ENCODE results near the gene NCK2. TPM values are rescaled to one million over a fixed set of nuclear protein-coding genes. Genes with fewer than 3 reads are reported as not detected.

Gene NCK2
- polyA plus RNA-seq, 3 donors from 2014 or later: 10.7 to 22.1 (median 16.2) TPM

GRCh38 chr2:105812180-105813044 lies 67.7 kb downstream of the NCK2 start:
- Mint-ChIP-seq H3K9me3 (no peaks in the 10 kb centered on the region), H3K27me3 (ENCODE audit: low read depth in 3 of 3) (no peaks in the 10 kb centered on the region), H3K4me3 (no peak overlapping the region), H3K4me1 (peaks cover 61 to 93% of the 10 kb centered on the region in 2 donors), H3K36me3 (peaks cover 0 to 8% (median 2%) of the 10 kb centered on the region in 3 donors), H3K27ac (peak overlapping the region in 1 of 6 donors; percentile 53)
- no peak for DNase-seq

GRCh38 chr2:105813045-105813315 lies 68.3 kb downstream of the NCK2 start:
- H3K27ac Mint-ChIP-seq: no peak overlapping the region
- H3K4me3 Mint-ChIP-seq: no peak overlapping the region

DNA sequence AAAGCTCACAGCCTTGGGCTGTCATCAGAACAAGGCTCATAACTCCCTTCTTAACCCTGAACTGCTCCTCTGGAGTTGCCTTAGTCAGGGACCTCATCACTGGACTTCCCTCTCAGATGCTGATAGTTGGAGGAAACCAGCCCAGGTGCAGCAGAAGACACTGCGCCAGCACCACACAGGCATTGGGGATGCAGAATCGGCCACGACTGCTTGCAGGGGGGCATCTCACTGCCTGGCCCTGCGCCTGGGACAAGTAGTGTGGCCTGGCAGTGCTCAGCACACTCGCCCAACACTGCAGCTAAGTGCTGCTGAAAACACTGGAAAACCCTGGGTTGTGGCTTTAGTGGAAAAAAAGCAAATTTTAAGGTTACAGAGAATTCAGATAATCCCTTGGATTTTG lies 68.7 kb downstream of the NCK2 start:
- H3K9me3 Mint-ChIP-seq: no peaks in the 10 kb centered on the region
- DNase-seq: no peak
- no peak overlapping the region for H3K4me3 Mint-ChIP-seq
- no peaks in the 10 kb centered on the region for H3K27me3 Mint-ChIP-seq (ENCODE audit: low read depth in 3 of 3)
- peaks cover 55 to 90% of the 10 kb centered on the region in 2 donors for H3K4me1 Mint-ChIP-seq
- H3K36me3 Mint-ChIP-seq: peaks cover 0 to 8% (median 2%) of the 10 kb centered on the region in 3 donors
- H3K27ac Mint-ChIP-seq: no peak overlapping the region

More at GRCh38 chr2:105813045-105813315, 68.3 kb downstream of the NCK2 start:
- H3K4me1 Mint-ChIP-seq: peaks cover 59 to 94% of the 10 kb centered on the region in 2 donors
- peaks cover 0 to 8% (median 2%) of the 10 kb centered on the region in 3 donors for H3K36me3 Mint-ChIP-seq
- DNase-seq: no peak
- no peaks in the 10 kb centered on the region for H3K27me3 Mint-ChIP-seq (ENCODE audit: low read depth in 3 of 3)
- H3K9me3 Mint-ChIP-seq: no peaks in the 10 kb centered on the region

GRCh38 chr2:105814291-105814940 lies 69.7 kb downstream of the NCK2 start:
- DNase-seq: no peak
- peaks cover 0 to 15% (median 2%) of the 10 kb centered on the region in 3 donors for H3K36me3 Mint-ChIP-seq
- H3K4me3 Mint-ChIP-seq: no peak overlapping the region
- H3K9me3 Mint-ChIP-seq: no peaks in the 10 kb centered on the region
- peaks cover 46 to 88% of the 10 kb centered on the region in 2 donors for H3K4me1 Mint-ChIP-seq
- H3K27ac Mint-ChIP-seq: peak overlapping the region in 1 of 6 donors; percentile 22
- peaks cover 0 to 1% (median 0%) of the 10 kb centered on the region in 3 donors for H3K27me3 Mint-ChIP-seq (ENCODE audit: low read depth in 3 of 3)

- Mint-ChIP-seq H3K27me3 (ENCODE audit: low read depth in 3 of 3) (peaks cover 0 to 1% (median 0%) of the 10 kb centered on the region in 3 donors), H3K4me3 (no peak overlapping the region), H3K27ac (no peak overlapping the region), H3K4me1 (peaks cover 40 to 88% of the 10 kb centered on the region in 2 donors), H3K36me3 (peaks cover 0 to 15% (median 2%) of the 10 kb centered on the region in 3 donors), H3K9me3 (no peaks in the 10 kb centered on the region)
- DNase-seq: no peak
These were observed 70.7 kb downstream of the NCK2 start for GRCh38 chr2:105815401-105815800.

GRCh38 chr2:105820151-105820550 lies 75.4 kb downstream of the NCK2 start:
- peaks cover 0 to 18% (median 2%) of the 10 kb centered on the region in 3 donors for H3K36me3 Mint-ChIP-seq
- no peaks in the 10 kb centered on the region for H3K9me3 Mint-ChIP-seq
- H3K27ac Mint-ChIP-seq: peak overlapping the region in 4 of 6 donors; percentile 10 to 65 (median 38)
- no peak overlapping the region for H3K4me3 Mint-ChIP-seq
- H3K4me1 Mint-ChIP-seq: peaks cover 53 to 88% of the 10 kb centered on the region in 2 donors
- DNase-seq: no peak
- H3K27me3 Mint-ChIP-seq (ENCODE audit: low read depth in 3 of 3): peaks cover 0 to 1% (median 0%) of the 10 kb centered on the region in 3 donors

DNA sequence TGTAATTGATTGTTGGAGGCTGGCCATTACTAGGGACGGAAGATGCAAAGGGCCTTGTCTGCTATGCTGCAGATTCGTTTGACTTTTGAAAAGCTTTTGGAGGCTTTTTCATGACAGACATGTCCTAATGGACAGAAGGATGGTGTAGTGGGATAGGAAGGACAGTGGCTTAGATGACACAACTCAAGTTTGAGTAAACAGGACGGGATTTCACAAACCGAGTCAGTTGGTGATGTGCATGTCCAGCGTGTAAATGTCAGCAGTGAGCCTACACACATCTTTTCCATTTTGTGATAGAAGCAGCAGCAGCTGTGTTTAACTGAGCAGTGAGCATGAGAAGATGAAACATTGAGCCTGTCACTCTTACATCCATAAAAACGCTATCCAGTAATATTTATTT lies 76.0 kb downstream of the NCK2 start:
- Mint-ChIP-seq H3K9me3 (no peaks in the 10 kb centered on the region), H3K4me3 (no peak overlapping the region), H3K36me3 (peaks cover 0 to 18% (median 2%) of the 10 kb centered on the region in 3 donors), H3K27ac (peak overlapping the region in 5 of 6 donors; percentile 10 to 65 (median 42)), H3K27me3 (ENCODE audit: low read depth in 3 of 3) (peaks cover 0 to 1% (median 0%) of the 10 kb centered on the region in 3 donors), H3K4me1 (peaks cover 56 to 87% of the 10 kb centered on the region in 2 donors)
- DNase-seq: no peak

- Mint-ChIP-seq H3K36me3 (peaks cover 4 to 22% (median 6%) of the 10 kb centered on the region in 3 donors), H3K9me3 (peaks cover 0 to 3% (median 0%) of the 10 kb centered on the region in 6 donors), H3K27ac (peak overlapping the region; percentile 46 to 83 (median 67))
These were observed 76.9 kb downstream of the NCK2 start for GRCh38 chr2:105821428-105822125.

GRCh38 chr2:105822186-105822585 lies 77.5 kb downstream of the NCK2 start:
- H3K27ac Mint-ChIP-seq: peak overlapping the region; percentile 46 to 83 (median 67)
- DNase-seq: no peak
- H3K4me3 Mint-ChIP-seq: peak overlapping the region in 2 of 5 donors; percentile 9 to 18
- H3K27me3 Mint-ChIP-seq (ENCODE audit: low read depth in 3 of 3): peaks cover 0 to 1% (median 0%) of the 10 kb centered on the region in 3 donors
- peaks cover 6 to 18% (median 8%) of the 10 kb centered on the region in 3 donors for H3K36me3 Mint-ChIP-seq
- peaks cover 53 to 79% of the 10 kb centered on the region in 2 donors for H3K4me1 Mint-ChIP-seq
- H3K9me3 Mint-ChIP-seq: peaks cover 0 to 3% (median 0%) of the 10 kb centered on the region in 6 donors

More at GRCh38 chr2:105821428-105822125, 76.9 kb downstream of the NCK2 start:
- no peak for DNase-seq
- Mint-ChIP-seq H3K4me3 (peak overlapping the region in 2 of 5 donors; percentile 9 to 18), H3K4me1 (peaks cover 56 to 85% of the 10 kb centered on the region in 2 donors), H3K27me3 (ENCODE audit: low read depth in 3 of 3) (peaks cover 0 to 1% (median 0%) of the 10 kb centered on the region in 3 donors)

- H3K4me1 Mint-ChIP-seq: peaks cover 70 to 88% of the 10 kb centered on the region in 2 donors
- no peak for DNase-seq
- no peaks in the 10 kb centered on the region for H3K27me3 Mint-ChIP-seq (ENCODE audit: low read depth in 3 of 3)
- H3K36me3 Mint-ChIP-seq: peaks cover 9 to 15% (median 11%) of the 10 kb centered on the region in 3 donors
- H3K27ac Mint-ChIP-seq: peak overlapping the region in 1 of 6 donors; percentile 34
- no peak overlapping the region for H3K4me3 Mint-ChIP-seq
- peaks cover 0 to 3% (median 0%) of the 10 kb centered on the region in 6 donors for H3K9me3 Mint-ChIP-seq
These were observed 79.7 kb downstream of the NCK2 start for GRCh38 chr2:105824446-105824845.

DNA sequence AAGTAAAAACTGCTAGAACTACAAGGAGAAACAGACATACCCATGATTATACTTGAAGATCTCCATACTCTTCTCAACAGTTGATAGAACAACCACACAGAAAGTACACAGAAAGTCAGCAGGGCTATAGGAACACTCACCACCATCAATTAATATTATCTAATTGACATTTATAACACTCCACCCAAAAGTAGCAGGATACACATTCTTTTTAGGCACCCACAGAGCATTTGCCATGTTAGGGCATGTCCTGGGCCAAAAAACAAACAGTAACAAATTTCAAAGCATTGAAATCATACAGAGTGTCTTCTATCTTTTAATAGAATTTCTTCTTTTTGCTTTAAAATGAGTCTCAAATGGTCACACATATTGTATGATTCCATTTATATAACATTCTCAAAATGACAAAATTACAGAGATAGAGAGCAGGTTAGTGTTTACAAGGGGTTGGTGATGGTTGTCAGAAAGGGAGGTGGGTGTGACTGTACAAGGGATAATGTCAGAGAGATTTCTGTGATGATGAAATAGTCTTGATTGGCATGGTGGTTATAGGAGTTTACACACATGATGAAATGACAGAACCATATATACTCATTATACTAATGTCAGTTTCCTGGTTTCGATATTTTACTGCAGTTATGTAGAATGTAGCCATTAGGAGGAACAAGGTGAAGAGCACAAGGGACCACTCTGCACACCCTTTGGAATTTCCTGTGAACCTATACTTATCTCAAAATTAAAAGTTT lies 82.8 kb downstream of the NCK2 start:
- peaks cover 0 to 5% (median 2%) of the 10 kb centered on the region in 6 donors for H3K9me3 Mint-ChIP-seq

GRCh38 chr2:105828558-105828957 lies 83.8 kb downstream of the NCK2 start:
- H3K27ac Mint-ChIP-seq: peak overlapping the region; percentile 3 to 83 (median 76)
- H3K36me3 Mint-ChIP-seq: peaks cover 9 to 17% (median 15%) of the 10 kb centered on the region in 3 donors
- H3K9me3 Mint-ChIP-seq: peaks cover 0 to 6% (median 3%) of the 10 kb centered on the region in 6 donors
- H3K4me3 Mint-ChIP-seq: no peak overlapping the region
- no peak for DNase-seq
- peaks cover 0 to under 1% (median 0%) of the 10 kb centered on the region in 3 donors for H3K27me3 Mint-ChIP-seq (ENCODE audit: low read depth in 3 of 3)
- peaks cover 70 to 88% of the 10 kb centered on the region in 2 donors for H3K4me1 Mint-ChIP-seq

More for the DNA sequence above, 82.8 kb downstream of the NCK2 start:
- H3K4me3 Mint-ChIP-seq: no peak overlapping the region
- H3K36me3 Mint-ChIP-seq: peaks cover 9 to 15% (median 15%) of the 10 kb centered on the region in 3 donors
- peaks cover 77 to 89% of the 10 kb centered on the region in 2 donors for H3K4me1 Mint-ChIP-seq
- no peaks in the 10 kb centered on the region for H3K27me3 Mint-ChIP-seq (ENCODE audit: low read depth in 3 of 3)
- peak overlapping the region; percentile 3 to 68 (median 58) for H3K27ac Mint-ChIP-seq
- DNase-seq: no peak
